ENCODE data around the gene LSP1. TPM values are rescaled to one million over a fixed set of nuclear protein-coding genes. Genes with fewer than 3 reads are reported as not detected.

Gene LSP1
- total RNA-seq, 2 experiments from 2014 or later: 232 to 303 TPM

GRCh38 chr11:1819074-1819473 is 33.8 kb upstream of the LSP1 start:
- Histone ChIP-seq H3K4me3 (ENCODE audit: low read depth, low read length, poor library complexity, severe bottlenecking) (no peak overlapping the region), H3K9me3 (ENCODE audit: low read length) (no peaks in the 10 kb centered on the region), H3K79me2 (ENCODE audit: insufficient read depth, low read depth, low read length) (no peaks in the 10 kb centered on the region), H3K36me3 (ENCODE audit: insufficient read depth, low read length) (no peaks in the 10 kb centered on the region), H3K4me2 (ENCODE audit: low read length) (no peak overlapping the region), H4K20me1 (ENCODE audit: insufficient read depth, low read length) (no peaks in the 10 kb centered on the region), H3K27ac (ENCODE audit: low read depth, low read length, poor library complexity, severe bottlenecking) (no peak overlapping the region), H3K9me2 (ENCODE audit: insufficient read depth, low read length) (no peaks in the 10 kb centered on the region), H2AFZ (ENCODE audit: low read length) (no peak overlapping the region), H3K4me1 (ENCODE audit: insufficient read depth, low read length, poor library complexity, severe bottlenecking) (no peaks in the 10 kb centered on the region)
- intact Hi-C loops (cut with micrococcal nuclease; ENCODE audit: unreplicated experiment): no loop called here
- POLR2A ChIA-PET: no interaction called here
- TF ChIP-seq EZH2phosphoT487 (IDR thresholded peaks at IDR 0.05; ENCODE audit: borderline replicate concordance, low read depth, low read length): no peak
- TF ChIP-seq CTCF (conservative IDR thresholded peaks at IDR 0.05; ENCODE audit: low read length): no peak
- no TSS peak for BruUV-seq (replicated peaks)
- DNase-seq (ENCODE audit: low spot score): no peak
- CTCF ChIA-PET (ENCODE audit: unreplicated experiment): no interaction called here

DNA sequence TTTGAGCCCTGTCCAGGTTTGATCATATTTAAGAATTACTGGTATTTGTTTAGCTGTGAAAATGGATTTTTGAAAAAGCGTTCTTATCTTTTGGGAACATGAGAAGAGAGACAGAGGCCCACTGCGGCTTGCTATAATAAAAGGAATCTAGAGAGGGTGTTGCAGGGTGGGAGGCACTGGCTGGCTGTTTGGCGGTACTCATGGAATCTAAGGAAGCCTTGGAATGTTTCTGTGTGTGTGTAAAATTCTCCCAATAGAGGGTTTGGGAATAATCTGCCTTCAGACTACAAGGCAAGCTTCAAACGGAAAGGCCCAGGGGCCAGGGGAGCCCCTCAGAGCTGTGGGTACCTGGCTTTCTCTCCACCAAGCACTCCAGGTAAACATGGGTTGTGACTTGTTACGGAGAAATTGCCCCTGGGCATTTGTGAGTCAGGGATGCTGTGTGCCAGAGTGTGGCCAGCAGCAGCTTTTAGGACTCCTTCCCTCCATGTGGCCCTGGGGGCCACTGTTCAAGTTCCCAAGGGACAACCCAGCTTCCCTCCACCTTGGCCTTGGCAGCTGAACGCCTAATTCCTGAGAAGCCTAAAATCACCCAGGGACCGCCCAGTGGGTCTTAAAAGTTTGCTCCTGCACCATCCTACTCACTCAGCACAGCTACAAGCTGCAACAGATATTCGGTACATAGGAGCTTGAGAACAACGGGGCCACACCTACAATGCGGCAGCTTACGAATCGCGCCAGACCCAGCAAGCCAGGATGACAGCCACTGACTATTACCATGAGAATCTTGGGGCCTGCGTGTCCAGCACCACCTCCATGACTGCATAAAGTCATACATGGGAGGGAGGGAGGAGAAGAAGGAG is 32.2 kb upstream of the LSP1 start:
- no peak overlapping the region for H3K4me3 ChIP-seq (ENCODE audit: low read depth, low read length, poor library complexity, severe bottlenecking)
- no peaks in the 10 kb centered on the region for H3K36me3 ChIP-seq (ENCODE audit: insufficient read depth, low read length)
- H3K79me2 ChIP-seq (ENCODE audit: insufficient read depth, low read depth, low read length): no peaks in the 10 kb centered on the region
- H3K4me2 ChIP-seq (ENCODE audit: low read length): no peak overlapping the region
- no peaks in the 10 kb centered on the region for H3K9me2 ChIP-seq (ENCODE audit: insufficient read depth, low read length)
- DNase-seq (ENCODE audit: low spot score): no peak
- ChIA-PET POLR2A (no interaction called here), CTCF (ENCODE audit: unreplicated experiment) (no interaction called here)
- intact Hi-C loops (cut with micrococcal nuclease; ENCODE audit: unreplicated experiment): no loop called here
- H4K20me1 ChIP-seq (ENCODE audit: insufficient read depth, low read length): no peaks in the 10 kb centered on the region
- BruUV-seq (replicated peaks): no TSS peak
- no peak overlapping the region for H2AFZ ChIP-seq (ENCODE audit: low read length)
- H3K27ac ChIP-seq (ENCODE audit: low read depth, low read length, poor library complexity, severe bottlenecking): no peak overlapping the region
- no peaks in the 10 kb centered on the region for H3K9me3 ChIP-seq (ENCODE audit: low read length)
- no peaks in the 10 kb centered on the region for H3K4me1 ChIP-seq (ENCODE audit: insufficient read depth, low read length, poor library complexity, severe bottlenecking)
- TF ChIP-seq CTCF (conservative IDR thresholded peaks at IDR 0.05; ENCODE audit: low read length): no peak
- no peak for TF ChIP-seq EZH2phosphoT487 (IDR thresholded peaks at IDR 0.05; ENCODE audit: borderline replicate concordance, low read depth, low read length)

DNA sequence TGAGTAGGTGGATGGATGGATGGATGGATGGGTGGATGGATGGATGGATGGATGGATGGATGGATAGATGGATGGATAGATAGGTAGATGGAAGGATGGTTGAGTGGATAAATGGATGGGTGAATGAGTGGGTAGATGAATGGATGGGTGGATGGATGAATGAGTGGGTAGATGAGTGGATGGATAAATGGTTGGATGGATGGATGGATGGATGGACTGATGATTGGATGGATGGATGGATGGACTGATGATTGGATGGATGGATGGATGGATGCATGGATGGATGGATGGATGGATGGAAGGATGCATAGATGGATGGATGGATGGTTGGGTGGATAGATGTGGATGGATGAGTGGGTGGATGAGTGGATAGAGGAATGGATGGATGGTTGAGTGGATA is 31.3 kb upstream of the LSP1 start:
- H3K36me3 ChIP-seq (ENCODE audit: insufficient read depth, low read length): no peaks in the 10 kb centered on the region
- H3K9me2 ChIP-seq (ENCODE audit: insufficient read depth, low read length): no peaks in the 10 kb centered on the region
- no peak overlapping the region for H3K27ac ChIP-seq (ENCODE audit: low read depth, low read length, poor library complexity, severe bottlenecking)
- H3K9me3 ChIP-seq (ENCODE audit: low read length): no peaks in the 10 kb centered on the region
- no peaks in the 10 kb centered on the region for H3K79me2 ChIP-seq (ENCODE audit: insufficient read depth, low read depth, low read length)
- BruUV-seq (replicated peaks): no TSS peak
- DNase-seq (ENCODE audit: low spot score): no peak
- ChIA-PET POLR2A (no interaction called here), CTCF (ENCODE audit: unreplicated experiment) (no interaction called here)
- no peak overlapping the region for H3K4me3 ChIP-seq (ENCODE audit: low read depth, low read length, poor library complexity, severe bottlenecking)
- intact Hi-C loops (cut with micrococcal nuclease; ENCODE audit: unreplicated experiment): no loop called here
- H3K4me2 ChIP-seq (ENCODE audit: low read length): no peak overlapping the region
- H4K20me1 ChIP-seq (ENCODE audit: insufficient read depth, low read length): no peaks in the 10 kb centered on the region
- H3K4me1 ChIP-seq (ENCODE audit: insufficient read depth, low read length, poor library complexity, severe bottlenecking): no peaks in the 10 kb centered on the region
- no peak overlapping the region for H2AFZ ChIP-seq (ENCODE audit: low read length)
- no peak for TF ChIP-seq EZH2phosphoT487 (IDR thresholded peaks at IDR 0.05; ENCODE audit: borderline replicate concordance, low read depth, low read length)
- TF ChIP-seq CTCF (conservative IDR thresholded peaks at IDR 0.05; ENCODE audit: low read length): no peak
